ENCODE measurements around the gene PLCB2.

GRCh38 chr15:40254452-40254851, 53.3 kb downstream of the PLCB2 start:
- TF ChIP-seq POLR2A (IDR thresholded peaks at IDR 0.05) (no peak), EP300 (IDR thresholded peaks at IDR 0.05) (no peak)

Measured in suprapubic skin (tissue), 2 donors.